GM12801 (cell line): ENCODE measurements around the gene GALNT14.

ENCODE experiments used
- CTCF ChIP-seq: IDR thresholded peaks from one replicate; pipeline ENCODE4 v1.5.1; 2011; ENCODE audit warnings: control low read depth; ENCODE audit not compliant: insufficient read length; ENCODE audit errors: extremely low read depth

Gene GALNT14

GRCh38 chr2:31138037-31138962, at the start of gene GALNT14:
TSS of gene GALNT14 (minus strand) at chr2:31138440. CDS start at chr2:31138086, 354 bp downstream.
- no peak for TF ChIP-seq CTCF

- no peak for TF ChIP-seq CTCF
Measured at GRCh38 chr2:31187166-31187565, 48.9 kb upstream of the GALNT14 start.

- no peak for TF ChIP-seq CTCF
Measured at GRCh38 chr2:31176742-31177141, 38.5 kb upstream of the GALNT14 start.

- TF ChIP-seq CTCF: no peak
Measured at GRCh38 chr2:31171142-31171541, 32.9 kb upstream of the GALNT14 start.

- TF ChIP-seq CTCF: no peak
Measured at GRCh38 chr2:31170071-31170698, 31.9 kb upstream of the GALNT14 start.

- no peak for TF ChIP-seq CTCF
Measured at GRCh38 chr2:31168291-31168690, 30.1 kb upstream of the GALNT14 start.

- TF ChIP-seq CTCF: no peak
Measured at GRCh38 chr2:31166925-31167324, 28.7 kb upstream of the GALNT14 start.
